GM23248 (cell line): Measurements from ENCODE around the gene EVC. TPM values are rescaled to one million over a fixed set of nuclear protein-coding genes. Genes with fewer than 3 reads are reported as not detected.
"Not testable (repeated sequence)": the region's sequence is repeated elsewhere in the genome, so short reads cannot be mapped to it uniquely, and the experiment has no call there.

Experiments used
- DNase-seq: peaks from one replicate; pipeline ENCODE4 v3.0.0-alpha.2; 2015
- H2AFZ ChIP-seq: fragments of 200-600 bp; sonication (generic); 2 replicates; pipeline ENCODE4 v1.6.1; 2016; ENCODE audit warnings: antibody characterized with exemption
- H3F3A ChIP-seq: fragments of 200-600 bp; sonication (generic); 2 replicates; pipeline ENCODE4 v1.6.1; 2016; ENCODE audit warnings: mild to moderate bottlenecking, antibody characterized with exemption, mixed run types; ENCODE audit not compliant: insufficient read depth
- H3K27ac ChIP-seq: fragments of 200-600 bp; sonication (generic); 2 replicates; pipeline ENCODE4 v1.5.1; 2016; ENCODE audit warnings: mild to moderate bottlenecking
- H3K27me3 ChIP-seq: fragments of 200-600 bp; sonication (generic); replicated peaks from 2 replicates; pipeline ENCODE4 v1.6.1; 2016; ENCODE audit warnings: mild to moderate bottlenecking; ENCODE audit not compliant: insufficient read depth
- H3K36me3 ChIP-seq: fragments of 200-600 bp; sonication (generic); 2 replicates; pipeline ENCODE4 v1.6.1; 2016; ENCODE audit warnings: low read depth, mild to moderate bottlenecking
- H3K4me1 ChIP-seq: fragments of 200-600 bp; sonication (generic); 2 replicates; pipeline ENCODE4 v1.6.1; 2016; ENCODE audit warnings: mild to moderate bottlenecking; ENCODE audit not compliant: insufficient read depth
- H3K4me2 ChIP-seq: fragments of 200-600 bp; sonication (generic); one replicate; pipeline ENCODE4 v1.6.1; 2016; ENCODE audit warnings: mild to moderate bottlenecking; ENCODE audit not compliant: unreplicated experiment
- H3K4me3 ChIP-seq: fragments of 200-600 bp; sonication (generic); 2 replicates; pipeline ENCODE4 v1.5.1; 2016; ENCODE audit warnings: mild to moderate bottlenecking
- H3K79me2 ChIP-seq: fragments of 200-600 bp; sonication (generic); 2 replicates; pipeline ENCODE4 v1.6.1; 2016; ENCODE audit warnings: mild to moderate bottlenecking; ENCODE audit not compliant: insufficient read depth
- H3K9ac ChIP-seq: fragments of 200-600 bp; sonication (generic); 2 replicates; pipeline ENCODE4 v1.6.1; 2016; ENCODE audit warnings: mild to moderate bottlenecking
- H3K9me2 ChIP-seq: fragments of 200-600 bp; sonication (generic); 2 replicates; pipeline ENCODE4 v1.6.1; 2016; ENCODE audit warnings: mixed run types, mild to moderate bottlenecking, moderate library complexity; ENCODE audit not compliant: insufficient read depth
- H3K9me3 ChIP-seq: fragments of 200-600 bp; sonication (generic); one replicate; pipeline ENCODE4 v1.6.1; 2017; ENCODE audit warnings: low read depth
- H4K20me1 ChIP-seq: fragments of 200-600 bp; sonication (generic); 2 replicates; pipeline ENCODE4 v1.6.0; 2016; ENCODE audit not compliant: insufficient read depth
- EZH2 ChIP-seq: fragments of 200-600 bp; sonication (generic); IDR thresholded peaks from 2 replicates; pipeline ENCODE4 v1.6.1; 2018; ENCODE audit warnings: antibody characterized with exemption, mild to moderate bottlenecking; ENCODE audit not compliant: insufficient read depth, poor library complexity, severe bottlenecking
- EZH2phosphoT487 ChIP-seq: fragments of 200-600 bp; sonication (generic); IDR thresholded peaks from 2 replicates; pipeline ENCODE4 v1.6.1; 2018; ENCODE audit warnings: antibody characterized with exemption, moderate library complexity, mild to moderate bottlenecking, low read depth; ENCODE audit not compliant: insufficient read depth
- WGBS, 2 experiments: methylation state at CpG; one replicate each; pipeline ENCODE4 v1.1.6; 2015 to 2017; ENCODE audit warnings: low lambda C conversion rate in 2 of 2, low coverage in 1 of 2; ENCODE audit errors: missing lambda C conversion rate in 2 of 2; 5-methylcytosine and 5-hydroxymethylcytosine counted together
- in situ Hi-C: fragments of 300-500 bp; cut with MboI; formaldehyde crosslinking; loops from 2 replicates; pipeline ENCODE4 v1.15.0; 2020
- polyA plus RNA-seq: library from polyadenylated mRNA; unstranded; fragments of >200 nt; fragmentation: Nextera tagmentation; extraction: Ambion mirVana; gene quantifications from 2 replicates; pipeline ENCODE4 v1.2.1, GENCODE V29; 2016
- total RNA-seq: library from RNA; depleted of rRNA; stranded (reverse); fragments of >200 nt; shearing (Covaris generic); gene quantifications from 2 replicates; pipeline ENCODE4 v1.2.3, GENCODE V29; 2014

EVC gene
- total and polyA plus RNA-seq, 2 experiments from 2014 or later, result 4.0 to 56.2 TPM

DNA sequence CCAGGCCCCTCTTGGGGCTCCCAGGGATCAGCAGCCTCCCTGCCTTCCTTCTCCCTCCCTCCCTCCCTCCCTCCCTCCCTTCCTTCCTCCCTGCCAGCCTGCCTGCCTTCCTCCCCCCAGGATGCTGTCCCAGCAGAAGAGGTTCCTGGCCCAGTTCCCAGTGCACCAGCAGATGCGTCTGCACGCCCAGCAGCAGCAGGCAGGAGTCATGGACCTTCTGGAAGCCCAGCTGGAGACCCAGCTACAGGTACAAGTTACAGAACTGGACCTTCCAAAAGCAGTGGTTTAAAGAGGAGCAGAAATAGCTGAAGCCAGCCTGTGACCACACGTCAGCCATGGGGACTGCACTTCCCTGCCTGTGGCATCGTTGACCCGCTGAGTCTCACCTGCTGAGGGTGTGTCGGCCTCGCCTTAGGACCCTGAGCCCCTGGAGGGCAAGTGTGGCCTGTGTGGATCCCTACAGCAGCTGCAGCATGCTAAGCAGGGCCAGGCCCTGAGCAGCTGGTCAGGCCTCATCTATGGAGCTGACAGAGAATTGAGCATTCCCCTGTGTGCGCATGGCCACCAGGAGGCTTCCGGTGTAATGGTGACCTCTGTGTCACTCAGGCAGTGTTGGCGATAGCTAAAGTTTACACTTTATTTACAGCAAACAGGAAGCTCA is 97.2 kb downstream of the EVC start:
- 90 to 93% methylated on average over 10 of the region's 10 CpGs for WGBS, 2 experiments
- no peak overlapping the region for H2AFZ ChIP-seq
- no peaks in the 10 kb centered on the region for H3K79me2 ChIP-seq
- no peak overlapping the region for H3K9ac ChIP-seq
- no peaks in the 10 kb centered on the region for H3K9me2 ChIP-seq
- no peaks in the 10 kb centered on the region for H4K20me1 ChIP-seq
- peaks cover 25% of the 10 kb centered on the region for H3K36me3 ChIP-seq
- H3K9me3 ChIP-seq, result no peaks in the 10 kb centered on the region
- H3K27me3 ChIP-seq, result no peaks in the 10 kb centered on the region
- in situ Hi-C loops, result loop anchor here (25.0 kb wide), 1 partner anchor 771 kb away; no protein-coding TSS in a partner anchor
- no peak overlapping the region for H3K4me2 ChIP-seq
- H3K4me3 ChIP-seq, result no peak overlapping the region
- H3F3A ChIP-seq, result 0 out of 2 replicates have a peak, but pooled peaks cover 4% of the 10 kb centered on the region
- no peak for DNase-seq
- no peaks in the 10 kb centered on the region for H3K4me1 ChIP-seq
- TF ChIP-seq EZH2 (no peak), EZH2phosphoT487 (no peak)
- no peak overlapping the region for H3K27ac ChIP-seq

DNA sequence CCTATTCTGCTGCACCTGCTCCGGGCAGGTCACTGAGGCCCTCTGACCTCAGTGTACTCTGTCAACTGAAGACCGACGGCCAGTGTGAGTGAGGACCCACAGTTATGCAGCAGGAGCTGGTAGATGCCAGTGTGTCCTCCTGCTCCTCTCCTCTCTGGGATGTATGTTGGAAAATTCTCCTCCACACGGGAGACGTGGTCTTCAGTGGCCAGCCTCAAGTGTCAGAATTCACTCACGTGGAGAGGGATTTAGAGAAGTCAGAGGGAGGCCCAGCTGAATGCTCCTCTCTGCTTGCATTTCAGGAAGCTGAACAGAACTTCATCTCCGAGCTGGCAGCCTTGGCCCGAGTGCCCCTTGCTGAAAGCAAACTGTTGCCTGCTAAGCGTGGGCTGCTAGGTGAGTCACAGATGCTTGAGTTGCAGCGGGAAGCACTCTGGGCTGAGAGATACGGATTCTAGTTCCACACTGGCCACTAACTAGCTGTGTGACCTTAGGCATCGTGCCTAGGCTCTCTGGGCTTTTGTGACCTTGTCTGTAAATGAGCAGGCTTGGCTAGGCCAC is 98.3 kb downstream of the EVC start:
- 90 to 91% methylated on average over 12 of the region's 12 CpGs for WGBS, 2 experiments

DNA sequence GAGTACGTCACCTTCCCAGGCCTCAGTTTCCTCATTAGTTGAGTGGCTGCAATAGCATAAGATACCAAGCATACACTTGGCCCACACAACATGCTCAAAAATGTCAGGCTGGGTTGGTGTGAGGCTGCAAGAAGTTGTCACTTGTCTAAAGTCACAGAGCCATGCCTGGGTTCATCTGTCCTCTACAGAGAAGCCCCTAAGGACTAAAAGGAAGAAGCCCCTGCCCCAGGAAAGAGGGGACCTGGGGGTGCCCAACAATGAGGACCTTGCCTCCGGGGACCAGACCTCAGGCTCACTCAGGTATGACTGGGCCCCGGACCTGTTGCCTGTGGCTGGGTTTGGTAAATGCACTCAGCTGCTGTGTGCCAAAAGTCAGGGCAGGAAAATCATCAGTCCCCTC is 99.2 kb downstream of the EVC start:
- DNase-seq, result no peak
- Histone ChIP-seq H4K20me1 (no peaks in the 10 kb centered on the region), H3K4me1 (no peaks in the 10 kb centered on the region), H3K4me2 (no peak overlapping the region), H3K4me3 (no peak overlapping the region), H2AFZ (no peak overlapping the region), H3K27me3 (no peaks in the 10 kb centered on the region), H3K79me2 (no peaks in the 10 kb centered on the region), H3K9me3 (no peaks in the 10 kb centered on the region), H3K9ac (no peak overlapping the region), H3F3A (0 out of 2 replicates have a peak, but pooled peaks cover 4% of the 10 kb centered on the region), H3K36me3 (peaks cover 25% of the 10 kb centered on the region), H3K9me2 (no peaks in the 10 kb centered on the region), H3K27ac (no peak overlapping the region)
- 96 to 100% methylated on average over 3 of the region's 3 CpGs for WGBS, 2 experiments
- TF ChIP-seq EZH2phosphoT487 (no peak), EZH2 (no peak)
- in situ Hi-C loops, result loop anchor here (25.0 kb wide), 1 partner anchor 773 kb away; no protein-coding TSS in a partner anchor

More for the DNA sequence above, 98.3 kb downstream of the EVC start:
- no peaks in the 10 kb centered on the region for H4K20me1 ChIP-seq
- no peaks in the 10 kb centered on the region for H3K9me3 ChIP-seq
- H3K4me1 ChIP-seq, result no peaks in the 10 kb centered on the region
- no peak overlapping the region for H3K27ac ChIP-seq
- H3K9me2 ChIP-seq, result no peaks in the 10 kb centered on the region
- no peak overlapping the region for H3K4me2 ChIP-seq
- H3F3A ChIP-seq, result 0 out of 2 replicates have a peak, but pooled peaks cover 4% of the 10 kb centered on the region
- TF ChIP-seq EZH2phosphoT487 (no peak), EZH2 (no peak)
- H3K36me3 ChIP-seq, result peaks cover 25% of the 10 kb centered on the region
- in situ Hi-C loops, result loop anchor here (25.0 kb wide), 1 partner anchor 772 kb away; no protein-coding TSS in a partner anchor
- H3K4me3 ChIP-seq, result no peak overlapping the region
- no peaks in the 10 kb centered on the region for H3K27me3 ChIP-seq
- peak; percentile 20 for DNase-seq
- H2AFZ ChIP-seq, result no peak overlapping the region
- no peak overlapping the region for H3K9ac ChIP-seq
- no peaks in the 10 kb centered on the region for H3K79me2 ChIP-seq

DNA sequence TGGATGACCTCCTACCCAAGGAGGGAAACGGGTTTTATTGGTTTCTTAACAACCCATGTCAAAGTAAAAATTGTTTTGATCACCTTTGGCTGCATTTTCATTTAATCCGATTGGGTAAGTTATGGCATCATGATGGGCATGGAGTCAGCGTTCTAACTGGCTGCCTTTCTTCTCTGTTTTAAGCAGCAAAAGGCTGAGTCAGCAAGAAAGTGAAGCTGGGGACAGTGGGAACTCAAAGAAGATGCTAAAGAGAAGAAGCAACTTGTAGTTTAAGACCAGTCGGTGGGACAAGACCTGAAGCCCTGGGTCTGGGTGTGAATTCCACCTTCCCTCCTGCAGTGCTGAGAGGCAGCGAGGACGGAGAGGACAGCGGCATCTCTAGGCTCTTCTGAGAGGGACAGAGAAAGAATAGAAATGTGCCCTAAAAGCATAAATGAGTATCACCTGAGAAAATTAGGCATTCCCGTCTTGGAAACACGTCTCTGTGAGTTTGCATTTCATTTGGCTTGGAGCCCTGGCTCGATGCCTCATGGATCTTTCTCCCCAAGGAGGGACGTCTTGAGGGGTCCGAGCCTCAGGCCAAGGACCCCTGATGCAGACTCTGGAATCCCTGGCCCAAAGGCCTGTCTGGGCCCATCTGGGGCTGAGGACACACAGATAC is 99.9 kb downstream of the EVC start:
- H3K36me3 ChIP-seq, result peaks cover 25% of the 10 kb centered on the region
- in situ Hi-C loops, result loop anchor here (25.0 kb wide), 1 partner anchor 774 kb away; no protein-coding TSS in a partner anchor
- no peaks in the 10 kb centered on the region for H4K20me1 ChIP-seq
- H3F3A ChIP-seq, result 0 out of 2 replicates have a peak, but pooled peaks cover 4% of the 10 kb centered on the region
- DNase-seq, result no peak
- no peak overlapping the region for H2AFZ ChIP-seq
- no peak overlapping the region for H3K4me2 ChIP-seq
- no peaks in the 10 kb centered on the region for H3K4me1 ChIP-seq
- no peak overlapping the region for H3K4me3 ChIP-seq
- no peaks in the 10 kb centered on the region for H3K9me3 ChIP-seq
- TF ChIP-seq EZH2, result no peak
- TF ChIP-seq EZH2phosphoT487, result no peak
- no peak overlapping the region for H3K9ac ChIP-seq
- no peaks in the 10 kb centered on the region for H3K79me2 ChIP-seq
- no peaks in the 10 kb centered on the region for H3K27me3 ChIP-seq
- H3K27ac ChIP-seq, result no peak overlapping the region
- H3K9me2 ChIP-seq, result no peaks in the 10 kb centered on the region
- WGBS, 2 experiments, result 81 to 83% methylated on average over 12 of the region's 12 CpGs

DNA sequence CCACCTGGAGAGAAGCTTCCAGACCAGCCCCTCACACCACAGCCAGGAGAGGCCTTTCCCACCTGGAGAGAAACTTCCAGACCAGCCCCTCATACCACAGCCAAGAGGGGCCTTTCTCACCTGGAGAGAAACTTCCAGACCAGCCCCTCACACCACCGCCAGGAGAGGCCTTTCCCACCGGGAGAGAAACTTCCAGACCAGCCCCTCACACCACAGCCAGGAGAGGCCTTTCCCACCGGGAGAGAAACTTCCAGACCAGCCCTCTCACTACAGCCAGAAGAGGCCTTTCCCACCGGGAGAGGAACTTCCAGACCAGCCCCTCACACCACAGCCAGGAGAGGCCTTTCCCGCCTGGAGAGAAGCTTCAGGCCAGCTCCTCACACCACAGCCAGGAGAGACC is 101.1 kb downstream of the EVC start:
- not testable (repeated sequence) for H3K4me2 ChIP-seq, H2AFZ ChIP-seq, DNase-seq, H3K9me3 ChIP-seq, H3K27ac ChIP-seq, H4K20me1 ChIP-seq, H3K9ac ChIP-seq, H3K27me3 ChIP-seq, H3K4me3 ChIP-seq, H3K79me2 ChIP-seq, H3K9me2 ChIP-seq, H3K4me1 ChIP-seq, H3F3A ChIP-seq
- H3K36me3 ChIP-seq, result peaks cover 25% of the 10 kb centered on the region
- in situ Hi-C loops, result loop anchor here (25.0 kb wide), 1 partner anchor 775 kb away; no protein-coding TSS in a partner anchor
- WGBS, 2 experiments, result 83 to 100% methylated on average over 2 to 5 of the region's 5 CpGs
